HG03045 (cell line): ENCODE data around the gene TMEM123.
A peak's percentile ranks its signal among the peaks of the same experiment; 100 is the strongest.
"Not testable (repeated sequence)": the region's sequence is repeated elsewhere in the genome, so short reads cannot be mapped to it uniquely, and the experiment has no call there.

Source experiments
- ATAC-seq: cut with Tn5 transposase; IDR thresholded peaks from one replicate; pipeline ENCODE4 v1.9.1; 2021; ENCODE audit warnings: mild to moderate bottlenecking, moderate library complexity; ENCODE audit not compliant: unreplicated experiment

TMEM123 gene

DNA sequence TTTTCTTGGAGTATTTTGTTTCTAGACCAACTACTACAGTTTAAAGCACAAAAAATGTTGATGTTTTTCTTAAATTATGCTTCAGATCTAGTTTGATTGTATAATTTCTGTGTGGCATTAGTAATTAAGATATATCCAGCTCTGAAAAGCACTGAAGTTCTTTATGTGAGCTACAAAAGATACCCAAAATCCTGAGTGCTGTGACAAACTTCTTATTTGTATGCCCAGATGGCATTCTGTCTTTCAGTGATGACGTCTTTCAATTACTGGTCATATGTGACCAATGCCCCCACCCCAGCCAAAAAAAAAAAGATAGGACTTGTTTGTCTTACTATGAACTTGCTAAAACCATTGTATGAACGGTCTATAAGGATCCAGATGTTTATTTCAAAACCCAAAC, 54.3 kb downstream of the TMEM123 start:
- no peak for ATAC-seq

DNA sequence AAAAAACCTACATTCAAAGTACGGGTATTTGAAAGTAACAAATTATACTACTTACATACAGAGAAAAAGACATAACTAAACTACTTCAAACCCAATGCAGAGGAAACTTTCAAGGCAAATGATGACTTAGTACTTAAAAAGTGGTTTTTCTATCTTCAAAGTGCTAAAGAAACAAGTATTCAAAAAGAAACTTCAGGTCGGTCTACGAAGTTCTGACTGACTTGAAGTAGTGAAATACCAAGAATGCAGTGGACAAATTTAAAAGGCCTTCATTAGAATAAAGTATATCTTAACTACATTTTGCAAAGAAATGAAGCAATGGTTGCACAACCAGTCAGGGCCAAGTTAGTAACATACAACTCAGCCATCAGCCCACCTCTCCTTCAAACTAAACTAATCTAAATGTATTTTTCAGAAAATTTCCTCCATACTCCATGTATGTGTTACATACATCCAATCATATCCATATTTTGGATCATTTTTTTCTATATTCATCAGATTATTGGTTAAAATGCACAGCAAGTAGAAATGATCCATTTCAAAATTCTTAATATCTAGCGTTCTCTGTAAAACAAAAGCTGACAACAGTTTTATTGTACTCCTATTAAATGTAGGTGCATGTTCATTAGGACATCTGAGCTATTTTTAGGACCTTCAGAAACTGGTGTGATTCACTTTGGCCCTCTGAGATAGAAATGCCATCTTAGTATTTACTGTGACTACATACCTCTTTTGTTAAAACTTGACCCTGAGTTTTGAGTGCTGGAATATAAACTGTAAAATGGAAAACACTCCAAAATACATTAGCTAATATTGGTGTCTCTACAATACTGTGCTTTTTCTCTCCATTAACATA, 55.6 kb downstream of the TMEM123 start:
- no peak for ATAC-seq

DNA sequence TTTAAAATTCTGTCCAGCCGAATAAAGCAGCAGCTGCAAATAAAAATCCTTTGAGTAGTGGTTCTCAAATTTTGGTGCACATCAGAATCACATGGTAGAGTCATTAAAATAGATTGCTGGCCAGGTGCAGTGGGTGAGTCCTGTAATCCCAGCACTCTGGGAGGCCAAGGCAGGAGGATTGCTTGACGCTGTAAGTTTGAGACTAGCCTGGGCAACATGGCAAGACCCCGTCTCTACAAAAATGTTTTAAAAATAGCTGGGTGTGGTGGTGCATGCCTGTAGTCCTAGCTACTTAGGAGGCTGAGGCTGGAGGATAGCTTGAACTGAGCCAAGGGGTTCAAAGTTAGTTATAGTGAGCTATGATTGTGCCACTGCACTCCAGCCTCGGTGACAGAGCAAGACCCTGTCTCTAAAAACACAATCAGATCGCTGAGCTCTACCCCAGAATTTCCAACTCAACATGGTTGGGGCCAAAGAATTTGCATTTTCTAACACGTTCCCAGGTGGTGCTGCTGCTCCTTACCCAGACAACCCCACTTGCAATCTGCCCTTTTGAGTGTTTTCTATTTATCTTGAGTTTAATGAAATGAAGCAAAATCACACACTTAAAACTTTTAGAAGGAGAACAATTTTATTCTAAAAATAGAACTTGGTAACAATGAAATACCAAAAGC, 56.7 kb downstream of the TMEM123 start:
- ATAC-seq: no peak

DNA sequence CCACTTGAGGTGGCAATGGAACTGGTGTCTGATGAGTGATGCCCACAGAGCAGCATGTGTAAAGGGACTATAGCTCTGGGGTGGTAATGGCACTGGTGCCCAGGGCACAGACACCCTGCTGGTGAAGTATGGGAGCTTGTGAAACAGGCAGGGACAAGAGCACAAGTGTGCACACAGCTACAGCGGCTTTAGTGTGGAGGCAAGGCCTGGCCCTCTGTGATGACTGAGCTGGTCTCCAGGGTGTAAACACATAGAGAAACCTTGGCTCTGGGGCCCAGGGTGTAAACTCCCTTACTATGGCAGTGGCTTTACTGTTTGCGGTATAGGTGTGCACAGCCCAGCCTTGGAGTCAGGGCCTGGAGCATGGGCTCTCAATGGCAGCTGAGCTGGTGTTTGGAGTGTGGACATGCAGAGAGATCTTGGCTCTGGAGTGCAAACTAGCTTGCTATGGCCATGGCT, 59.3 kb downstream of the TMEM123 start:
- no peak for ATAC-seq

DNA sequence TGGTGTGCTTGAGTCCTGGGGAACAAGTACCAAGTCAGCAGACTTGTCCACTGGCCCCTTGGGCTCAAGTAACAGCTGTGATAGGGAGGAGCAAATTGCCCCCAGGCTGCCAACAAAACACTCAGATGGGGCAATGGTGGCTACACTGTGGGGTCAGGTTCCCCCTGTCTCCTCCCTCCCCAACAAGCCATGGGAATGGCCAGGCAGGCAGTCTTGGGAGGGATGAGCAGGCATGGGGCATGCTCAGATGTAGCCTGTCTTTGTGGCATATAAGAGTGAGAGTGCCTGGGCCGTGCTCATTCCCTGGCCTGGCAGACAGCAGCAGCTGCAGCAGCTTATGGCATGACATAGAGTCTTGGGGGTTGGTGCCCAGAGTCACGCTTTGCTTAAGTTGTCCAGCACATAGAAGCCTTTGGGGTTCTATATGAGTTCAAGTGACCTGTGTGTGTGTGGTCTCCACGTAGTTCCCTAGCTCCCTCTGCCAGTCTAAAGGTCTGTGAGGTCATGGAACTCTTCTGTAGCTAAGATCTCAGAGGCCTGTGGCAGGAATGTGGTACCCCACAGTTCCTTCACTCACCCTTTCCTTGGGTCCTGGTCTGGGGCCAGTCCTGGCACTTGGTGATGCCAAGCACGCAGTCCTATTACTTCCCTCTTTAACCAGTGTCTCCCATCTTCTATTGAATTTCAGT, 60.9 kb downstream of the TMEM123 start:
- ATAC-seq: no peak

DNA sequence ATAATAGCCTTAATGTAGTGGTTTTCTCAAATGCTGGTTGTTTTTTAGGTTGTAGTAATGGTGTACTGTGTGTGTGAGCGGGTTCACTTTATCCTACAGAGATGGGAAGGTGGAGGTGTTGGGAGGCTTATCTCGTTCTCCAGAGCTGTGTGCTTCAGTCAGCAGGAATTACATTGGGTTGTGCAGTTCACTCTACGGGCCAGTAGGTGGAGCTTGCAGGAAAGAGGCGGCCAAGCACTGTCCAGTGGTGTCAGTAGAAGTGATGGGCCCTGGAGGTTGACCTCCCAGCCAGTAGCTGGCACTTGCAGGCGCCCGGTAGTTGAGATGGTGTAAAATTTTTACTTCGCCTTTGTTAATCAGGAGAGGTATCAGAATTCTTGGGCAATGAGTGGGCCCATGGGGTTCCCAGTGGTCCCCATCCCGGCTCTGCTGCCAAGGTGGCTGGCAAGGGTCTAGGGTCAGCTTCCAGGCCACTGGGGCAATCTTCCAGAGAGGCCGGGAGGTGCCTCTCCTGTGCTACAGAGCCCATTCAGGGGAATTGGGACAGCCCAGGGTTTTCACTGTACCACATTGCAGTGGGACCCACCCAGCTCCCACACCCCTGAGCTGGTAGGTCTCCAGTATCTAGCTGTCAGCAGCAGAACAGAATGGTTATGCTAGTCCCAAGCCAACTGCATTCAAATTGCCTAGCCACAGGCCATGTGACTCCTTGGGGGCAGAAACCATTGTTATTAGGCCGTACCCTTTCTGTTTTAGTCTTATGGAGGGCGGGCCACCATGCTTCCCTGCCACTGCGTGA, 61.7 kb downstream of the TMEM123 start:
- ATAC-seq: peak; percentile 70

DNA sequence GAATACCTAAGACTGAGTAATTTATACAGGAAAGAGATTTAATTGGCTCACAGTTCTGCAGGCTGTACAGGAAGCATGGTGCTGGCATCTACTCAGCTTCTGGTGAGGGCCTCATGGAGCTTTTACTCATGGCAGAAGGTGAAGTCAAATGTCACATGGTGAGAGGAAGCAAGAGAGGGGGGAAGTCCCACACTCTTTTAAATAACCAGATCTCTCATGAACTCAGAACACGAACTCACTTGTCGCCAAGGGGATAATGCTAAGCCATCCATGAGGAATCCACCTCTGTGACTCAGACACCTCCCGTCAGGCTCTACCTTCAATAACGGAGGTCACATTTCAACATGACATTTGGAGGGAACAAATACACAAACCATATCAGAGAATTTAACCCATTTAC, 63.3 kb downstream of the TMEM123 start:
- ATAC-seq: no peak

DNA sequence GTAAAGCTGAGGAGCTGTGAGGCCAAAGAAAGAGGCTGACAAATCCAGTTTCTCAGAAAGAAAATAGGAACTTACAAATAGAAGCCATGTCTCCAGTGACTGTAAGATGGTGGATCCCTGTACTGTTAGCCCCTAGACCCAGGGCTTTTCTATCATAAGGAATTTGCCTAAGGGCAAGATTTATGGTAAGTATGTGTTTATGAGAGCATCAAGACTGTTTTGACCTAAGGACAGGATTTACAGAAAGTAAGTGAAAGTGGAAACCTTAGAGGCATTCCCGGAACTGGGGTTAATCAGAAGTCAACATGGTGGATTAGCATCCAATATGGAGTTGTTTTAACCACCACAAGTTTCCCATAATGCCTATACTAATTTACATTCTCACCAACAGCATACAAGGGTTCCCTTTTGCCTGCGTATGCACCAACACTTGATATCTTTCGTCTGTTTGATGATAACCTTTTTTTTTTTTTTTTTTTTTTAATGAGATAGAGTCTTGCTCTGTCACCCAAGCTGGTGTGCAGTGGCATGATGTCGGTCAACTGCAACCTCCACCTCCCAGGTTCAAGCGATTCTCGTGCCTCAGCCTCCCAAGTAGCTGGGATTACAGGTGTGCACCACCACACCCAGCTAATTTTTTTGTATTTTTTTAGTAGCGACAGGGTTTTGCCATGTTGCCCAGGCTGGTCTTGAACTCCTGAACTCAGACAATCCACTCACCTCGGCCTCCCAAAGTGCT, 65.4 kb downstream of the TMEM123 start:
- ATAC-seq: no peak

DNA sequence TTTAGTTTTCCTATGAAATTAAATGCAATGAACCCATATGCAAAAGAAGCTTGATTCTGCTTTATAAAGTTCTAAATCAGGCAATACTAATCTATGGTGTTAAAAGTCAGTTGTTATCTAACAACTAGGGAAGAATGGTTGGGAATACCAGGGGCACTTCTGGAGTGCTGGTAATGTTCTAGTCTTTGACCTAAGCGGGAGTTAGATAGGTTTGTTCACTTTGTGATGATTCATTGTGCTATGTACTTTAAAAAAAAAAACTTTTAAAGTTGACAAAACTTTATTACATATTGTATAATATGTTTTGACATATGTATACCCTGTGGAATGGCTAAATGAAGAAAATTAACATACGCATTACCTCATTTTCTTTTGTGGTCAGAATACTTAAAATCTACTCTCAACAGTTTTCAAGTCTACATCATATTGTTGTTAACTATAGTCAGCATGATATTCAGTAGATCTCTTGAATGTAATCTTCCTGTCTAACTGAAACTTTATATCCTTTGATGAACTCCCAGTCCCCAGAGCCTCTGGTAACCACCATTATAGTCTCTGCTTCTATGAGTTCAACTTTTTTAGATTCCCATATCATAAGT, 66.3 kb downstream of the TMEM123 start:
- no peak for ATAC-seq

DNA sequence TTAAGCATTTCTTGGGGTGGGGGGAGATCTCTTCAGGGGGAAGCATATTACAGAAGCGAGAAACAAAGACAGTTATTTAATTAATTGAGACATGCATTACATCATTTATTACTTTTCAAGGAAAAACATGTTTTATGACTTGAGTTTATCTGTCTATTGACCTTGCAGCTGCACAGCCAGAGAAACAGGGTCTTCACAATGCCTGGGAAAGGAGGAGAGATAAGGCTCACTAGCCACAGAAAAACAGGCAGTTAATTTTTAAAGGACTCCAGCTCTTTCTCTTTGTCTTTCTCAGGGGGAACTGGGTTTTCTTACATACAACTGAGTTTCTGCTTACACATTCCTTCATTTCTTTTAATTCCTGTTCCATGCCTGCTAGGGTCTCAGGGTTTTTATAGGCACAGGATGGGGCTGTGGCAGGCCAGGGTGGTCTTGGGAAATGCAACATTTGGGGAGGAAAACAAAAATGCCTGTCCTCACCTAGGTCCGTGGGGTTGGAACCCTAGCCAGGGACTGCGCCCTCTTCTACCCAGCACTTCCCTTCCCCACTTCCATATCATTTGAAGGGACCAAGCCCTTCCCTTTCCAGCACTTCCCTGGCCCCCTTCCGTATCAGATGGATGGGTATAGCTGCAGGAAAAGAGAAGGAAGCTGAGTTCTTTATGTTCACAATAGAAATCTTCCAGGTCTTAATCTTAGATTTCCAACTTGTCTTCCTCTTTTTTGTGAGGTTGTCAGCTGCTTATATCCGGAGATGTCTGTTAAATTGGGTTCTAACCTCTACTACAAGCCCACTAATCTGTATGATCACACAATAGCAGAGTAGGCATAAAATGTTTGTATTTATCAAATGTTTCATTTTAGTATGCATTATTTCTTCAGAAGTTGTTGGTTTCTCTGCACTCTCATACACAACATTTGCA, 67.2 kb downstream of the TMEM123 start:
- ATAC-seq: no peak

DNA sequence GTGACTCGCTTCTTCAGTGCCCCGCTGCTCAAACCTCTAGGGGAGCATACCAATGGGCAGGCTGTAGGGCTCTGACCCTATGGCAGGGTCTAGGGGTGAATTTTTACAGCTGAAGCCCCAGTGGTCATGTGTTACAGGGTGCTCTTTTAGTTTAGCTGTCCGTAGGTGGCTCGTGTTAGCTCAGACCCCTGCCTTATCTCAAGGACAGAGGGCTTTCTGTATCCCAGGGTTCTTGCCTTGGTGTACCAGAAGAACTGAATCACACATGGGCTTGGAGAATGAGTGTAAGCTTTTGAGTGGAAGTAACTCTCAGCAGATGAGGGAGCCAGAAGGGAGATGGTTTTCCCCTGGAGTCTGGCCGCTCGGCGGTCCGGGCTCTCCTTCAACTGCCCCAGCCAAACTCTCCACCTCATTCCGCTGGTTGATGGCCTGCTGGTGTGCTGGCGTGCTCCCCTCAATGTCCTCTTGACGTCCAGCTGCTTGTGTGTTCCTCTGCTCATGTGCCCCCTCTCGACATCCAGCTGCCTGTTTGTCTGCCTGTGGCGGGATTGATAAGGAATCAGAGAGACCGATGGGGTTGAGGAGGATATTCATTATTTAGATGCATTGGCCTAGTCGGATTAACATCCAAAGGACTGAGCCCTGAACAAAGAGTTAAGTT, 68.0 kb downstream of the TMEM123 start:
- ATAC-seq: no peak

DNA sequence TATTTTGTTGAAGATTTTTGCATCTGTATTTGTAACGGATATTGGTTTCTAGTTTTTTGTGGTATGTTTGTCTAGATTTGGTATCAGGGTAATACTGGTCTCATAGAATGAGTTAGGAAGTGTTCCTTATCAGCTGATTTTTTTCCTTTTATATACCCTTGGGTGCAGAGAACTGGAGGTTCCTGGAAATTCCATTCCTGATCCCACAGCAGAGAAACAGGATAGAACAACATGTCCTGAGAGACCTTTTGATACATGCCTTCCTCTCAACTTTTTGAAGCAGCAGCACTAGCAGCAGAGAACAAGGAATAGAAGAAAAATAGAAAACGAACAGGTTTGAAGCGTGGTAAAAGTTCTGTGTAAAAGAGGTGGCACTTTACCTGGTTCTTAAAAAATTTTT, 68.7 kb downstream of the TMEM123 start:
- no peak for ATAC-seq

DNA sequence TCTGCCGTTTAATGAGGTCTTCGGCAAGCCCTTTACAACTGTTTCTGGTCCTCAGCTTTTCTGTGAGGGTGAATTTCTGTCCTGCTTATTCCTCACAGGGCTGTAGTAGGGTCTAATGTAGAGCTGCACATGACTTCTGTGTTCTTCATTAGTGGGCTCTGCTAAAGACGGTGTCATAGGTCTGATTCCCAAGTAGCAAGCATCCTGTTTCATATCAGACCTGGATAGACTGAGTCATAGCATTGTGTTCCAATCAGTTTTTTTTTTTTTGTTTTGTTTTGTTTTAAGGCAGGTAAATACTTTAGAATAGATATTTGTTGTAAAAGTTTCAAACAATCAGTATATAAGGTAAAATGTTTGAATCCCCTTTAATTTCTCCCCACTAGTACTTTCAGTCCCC, 70.2 kb downstream of the TMEM123 start:
- ATAC-seq: no peak

DNA sequence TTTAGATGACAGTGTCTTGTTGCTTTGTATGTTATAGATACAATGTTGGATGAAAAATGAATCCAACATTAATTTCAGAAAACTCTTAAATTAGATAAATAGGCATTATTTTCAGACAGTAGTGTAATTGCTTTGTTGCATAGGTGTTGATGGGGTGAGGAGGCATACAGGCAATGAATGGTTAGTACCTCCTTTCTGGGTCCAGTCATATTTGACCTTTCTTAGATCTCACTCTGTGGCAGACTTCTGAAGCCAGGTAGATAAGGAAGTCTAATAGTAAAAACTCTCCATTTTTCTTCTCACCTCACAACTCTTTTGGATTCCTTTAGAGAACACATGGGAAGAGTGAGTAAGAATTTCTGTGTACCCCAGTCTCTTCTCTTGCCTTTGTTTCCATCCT, 73.7 kb downstream of the TMEM123 start:
- ATAC-seq: no peak

DNA sequence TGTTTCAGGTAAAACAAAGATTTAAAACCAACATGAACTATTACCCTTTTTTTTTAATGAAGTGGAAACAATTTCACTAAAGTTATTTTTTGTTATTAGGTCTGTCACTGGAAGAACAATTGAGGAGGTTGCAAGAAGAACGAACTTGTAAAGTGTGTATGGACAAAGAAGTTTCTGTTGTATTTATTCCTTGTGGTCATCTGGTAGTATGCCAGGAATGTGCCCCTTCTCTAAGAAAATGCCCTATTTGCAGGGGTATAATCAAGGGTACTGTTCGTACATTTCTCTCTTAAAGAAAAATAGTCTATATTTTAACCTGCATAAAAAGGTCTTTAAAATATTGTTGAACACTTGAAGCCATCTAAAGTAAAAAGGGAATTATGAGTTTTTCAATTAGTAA, 74.7 kb downstream of the TMEM123 start:
- no peak for ATAC-seq

DNA sequence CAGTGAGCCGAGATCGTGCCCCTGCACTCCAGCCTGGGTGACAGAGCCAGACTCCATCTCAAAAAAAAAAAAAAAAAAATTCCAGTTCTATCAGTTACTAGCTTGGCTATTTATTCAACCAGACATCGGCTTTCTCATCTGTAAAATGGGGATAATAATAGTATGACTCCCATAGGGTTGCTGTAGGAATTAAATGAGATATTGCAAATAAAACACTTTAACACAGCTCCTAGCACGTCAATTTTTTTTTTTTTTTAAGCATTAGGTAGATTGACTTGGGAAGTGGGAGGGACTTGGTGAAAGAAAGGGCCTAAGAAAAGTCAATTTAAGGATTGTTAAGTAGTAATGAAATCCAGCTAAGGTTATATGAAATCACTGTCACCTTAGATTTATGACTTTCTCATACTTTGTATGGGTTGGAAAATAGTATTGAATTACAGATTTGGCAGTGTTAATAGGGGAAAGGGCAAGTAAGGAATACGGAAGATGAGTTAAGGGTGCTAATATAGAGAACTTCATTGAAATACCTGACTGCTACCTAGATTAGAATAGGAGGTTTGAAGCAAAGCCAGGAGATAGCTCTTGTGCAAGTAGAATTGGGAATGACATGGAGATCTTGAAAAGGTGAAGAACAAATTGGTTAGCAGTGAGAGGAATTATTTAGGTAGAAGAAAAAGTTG, 76.7 kb downstream of the TMEM123 start:
- no peak for ATAC-seq

DNA sequence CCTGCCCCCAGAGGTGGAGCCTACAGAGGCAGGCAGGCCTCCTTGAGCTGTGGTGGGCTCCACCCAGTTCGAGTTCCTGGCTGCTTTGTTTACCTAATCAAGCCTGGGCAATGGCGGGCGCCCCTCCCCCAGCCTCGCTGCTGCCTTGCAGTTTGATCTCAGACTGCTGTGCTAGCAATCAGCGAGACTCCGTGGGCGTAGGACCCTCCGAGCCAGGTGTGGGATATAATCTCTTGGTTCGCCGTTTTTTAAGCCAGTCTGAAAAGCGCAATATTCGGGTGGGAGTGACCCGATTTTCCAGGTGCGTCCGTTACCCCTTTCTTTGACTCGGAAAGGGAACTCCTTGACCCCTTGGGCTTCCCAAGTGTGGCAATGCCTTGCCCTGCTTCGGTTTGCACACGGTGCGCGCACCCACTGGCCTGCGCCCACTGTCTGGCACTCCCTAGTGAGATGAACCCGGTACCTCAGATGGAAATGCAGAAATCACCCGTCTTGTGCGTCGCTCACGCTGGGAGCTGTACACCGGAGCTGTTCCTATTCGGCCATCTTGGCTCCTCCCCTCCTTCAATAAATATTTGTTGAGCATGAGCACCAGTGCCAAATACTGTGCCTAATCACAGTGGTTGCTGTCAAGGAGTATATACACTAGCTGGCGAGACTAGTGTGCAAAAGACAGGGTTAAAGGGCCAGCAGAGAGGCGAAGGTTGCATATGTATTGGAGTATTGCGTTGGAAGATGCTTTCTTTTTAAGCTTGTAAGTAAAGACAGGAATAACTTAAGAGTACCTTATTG, 77.7 kb downstream of the TMEM123 start:
- not testable (repeated sequence) for ATAC-seq
